Mesendoderm (in vitro differentiated cells): ENCODE data around the gene CTNNA3.
A peak's percentile ranks its signal among the peaks of the same experiment; 100 is the strongest.

Experiments used
- DNase-seq: peaks from one replicate; pipeline ENCODE4 v3.0.0; 2013
- H2AK5ac ChIP-seq: 2 replicates; pipeline ENCODE4 v1.6.1; 2013; ENCODE audit warnings: low read length, inconsistent platforms
- H2BK120ac ChIP-seq: 2 replicates; pipeline ENCODE4 v1.6.1; 2013; ENCODE audit warnings: low read depth, mild to moderate bottlenecking, low read length, moderate library complexity, mixed read lengths
- H2BK15ac ChIP-seq: replicated peaks from 2 replicates; pipeline ENCODE4 v1.6.1; 2013; ENCODE audit warnings: low read depth, mild to moderate bottlenecking, moderate library complexity
- H2BK5ac ChIP-seq: 2 replicates; pipeline ENCODE4 v1.6.1; 2013; ENCODE audit warnings: low read length, inconsistent platforms
- H3K18ac ChIP-seq: 2 replicates; pipeline ENCODE4 v1.6.1; 2013; ENCODE audit warnings: mild to moderate bottlenecking, low read length, mixed read lengths
- H3K23ac ChIP-seq: one replicate; pipeline ENCODE4 v1.6.1; 2013; ENCODE audit warnings: low read length
- H3K27ac ChIP-seq: 2 replicates; pipeline ENCODE4 v1.5.1; 2013; ENCODE audit warnings: low read depth, mild to moderate bottlenecking, inconsistent platforms, low read length, moderate library complexity
- H3K27me3 ChIP-seq: 2 replicates; pipeline ENCODE4 v1.6.1; 2013; ENCODE audit warnings: low read length, control low read depth, mild to moderate bottlenecking, inconsistent platforms; ENCODE audit not compliant: insufficient read depth, poor library complexity
- H3K36me3 ChIP-seq: 2 replicates; pipeline ENCODE4 v1.6.1; 2013; ENCODE audit warnings: low read length, inconsistent platforms; ENCODE audit not compliant: control insufficient read depth, insufficient read depth
- H3K4ac ChIP-seq: one replicate; pipeline ENCODE4 v1.6.1; 2013; ENCODE audit warnings: low read depth, mild to moderate bottlenecking, low read length, moderate library complexity
- H3K4me1 ChIP-seq: 2 replicates; pipeline ENCODE4 v1.6.1; 2013; ENCODE audit warnings: low read depth, low read length, inconsistent platforms; ENCODE audit not compliant: control insufficient read depth
- H3K4me2 ChIP-seq: 2 replicates; pipeline ENCODE4 v1.6.1; 2013; ENCODE audit warnings: low read length
- H3K4me3 ChIP-seq: 2 replicates; pipeline ENCODE4 v1.5.1; 2013; ENCODE audit warnings: mild to moderate bottlenecking, low read length
- H3K56ac ChIP-seq: one replicate; pipeline ENCODE4 v1.6.1; 2013; ENCODE audit warnings: low read length
- H3K79me1 ChIP-seq: 2 replicates; pipeline ENCODE4 v1.6.1; 2013; ENCODE audit warnings: low read length, inconsistent platforms
- H3K79me2 ChIP-seq: 2 replicates; pipeline ENCODE4 v1.6.1; 2013; ENCODE audit warnings: mild to moderate bottlenecking, low read length; ENCODE audit not compliant: control insufficient read depth, insufficient read depth
- H3K9ac ChIP-seq: 2 replicates; pipeline ENCODE4 v1.6.1; 2013; ENCODE audit warnings: low read length, inconsistent platforms
- H4K5ac ChIP-seq: one replicate; pipeline ENCODE4 v1.6.1; 2013; ENCODE audit warnings: low read length
- H4K8ac ChIP-seq: one replicate; pipeline ENCODE4 v1.6.1; 2013; ENCODE audit warnings: low read depth, mild to moderate bottlenecking, control low read depth, low read length, moderate library complexity
- WGBS: extraction: QIAGEN DNeasy Blood & Tissue Kit; methylation state at CpG from one replicate; pipeline ENCODE4 v1.1.7; 2013; ENCODE audit warnings: low lambda C conversion rate, missing lambda C conversion rate; ENCODE audit not compliant: insufficient coverage; ENCODE audit errors: extremely low coverage; 5-methylcytosine and 5-hydroxymethylcytosine counted together

CTNNA3 gene

DNA sequence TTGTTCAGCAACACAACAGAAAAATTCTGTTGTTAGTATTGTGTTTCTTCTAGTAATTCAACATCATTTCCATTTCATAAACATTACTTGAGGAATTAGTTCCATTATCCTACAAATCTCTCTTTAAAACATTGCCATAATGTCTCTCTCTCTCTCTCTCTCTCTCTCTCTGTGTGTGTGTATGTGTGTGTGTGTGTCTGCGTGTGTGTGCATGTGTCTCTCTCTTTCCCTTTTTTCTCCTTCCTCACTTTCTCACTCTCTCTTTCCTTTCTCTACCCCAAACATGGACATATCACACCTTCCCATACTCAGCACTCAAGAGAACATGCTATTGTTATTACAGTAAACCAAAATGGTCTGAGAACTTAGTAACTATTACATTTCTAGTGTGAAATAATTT, 753.6 kb downstream of the CTNNA3 start:
- Histone ChIP-seq H3K27ac (no peak overlapping the region), H3K27me3 (no peaks in the 10 kb centered on the region), H4K8ac (no peak overlapping the region), H3K56ac (no peak overlapping the region), H3K23ac (no peak overlapping the region), H2AK5ac (no peak overlapping the region), H3K4me3 (no peak overlapping the region), H3K4ac (no peak overlapping the region), H2BK5ac (no peak overlapping the region), H4K5ac (no peak overlapping the region), H3K36me3 (no peaks in the 10 kb centered on the region), H3K9ac (no peak overlapping the region), H3K79me2 (no peaks in the 10 kb centered on the region), H3K4me1 (no peaks in the 10 kb centered on the region), H2BK120ac (no peak overlapping the region), H3K79me1 (no peaks in the 10 kb centered on the region), H3K4me2 (no peak overlapping the region), H2BK15ac (no peak overlapping the region), H3K18ac (no peak overlapping the region)
- no CpG with 5 or more reads among the region's 1 CpG for WGBS
- DNase-seq = no peak

DNA sequence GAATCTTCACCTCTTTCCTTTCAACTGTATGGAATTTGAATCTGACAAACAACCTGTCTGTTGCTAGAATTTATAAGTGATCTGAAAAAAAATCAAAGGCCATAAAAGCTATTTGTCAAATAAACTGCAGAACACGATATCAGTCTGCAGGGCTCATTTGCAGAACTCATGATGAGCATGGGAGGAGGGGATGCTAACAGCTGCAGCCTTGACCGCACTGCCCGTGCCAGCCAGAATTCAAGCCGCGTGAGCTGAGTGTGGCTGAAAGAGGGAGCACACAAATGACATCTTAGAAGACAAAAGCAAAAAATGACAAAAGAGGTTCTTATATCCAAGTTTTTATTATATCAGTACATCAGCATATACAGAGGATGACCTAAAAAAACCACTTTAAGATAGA, 754.5 kb downstream of the CTNNA3 start:
- H3K4me2 ChIP-seq = no peak overlapping the region
- H3K9ac ChIP-seq = no peak overlapping the region
- H3K56ac ChIP-seq = no peak overlapping the region
- H3K23ac ChIP-seq = no peak overlapping the region
- H2BK120ac ChIP-seq = no peak overlapping the region
- DNase-seq = no peak
- H3K79me1 ChIP-seq = no peaks in the 10 kb centered on the region
- no peaks in the 10 kb centered on the region for H3K4me1 ChIP-seq
- no peaks in the 10 kb centered on the region for H3K27me3 ChIP-seq
- no peak overlapping the region for H3K4me3 ChIP-seq
- no peak overlapping the region for H2BK5ac ChIP-seq
- H4K8ac ChIP-seq = no peak overlapping the region
- no peaks in the 10 kb centered on the region for H3K79me2 ChIP-seq
- no CpG with 5 or more reads among the region's 5 CpGs for WGBS
- no peak overlapping the region for H3K18ac ChIP-seq
- H2BK15ac ChIP-seq = no peak overlapping the region
- no peak overlapping the region for H3K4ac ChIP-seq
- no peak overlapping the region for H4K5ac ChIP-seq
- no peak overlapping the region for H2AK5ac ChIP-seq
- H3K27ac ChIP-seq = no peak overlapping the region
- no peaks in the 10 kb centered on the region for H3K36me3 ChIP-seq

DNA sequence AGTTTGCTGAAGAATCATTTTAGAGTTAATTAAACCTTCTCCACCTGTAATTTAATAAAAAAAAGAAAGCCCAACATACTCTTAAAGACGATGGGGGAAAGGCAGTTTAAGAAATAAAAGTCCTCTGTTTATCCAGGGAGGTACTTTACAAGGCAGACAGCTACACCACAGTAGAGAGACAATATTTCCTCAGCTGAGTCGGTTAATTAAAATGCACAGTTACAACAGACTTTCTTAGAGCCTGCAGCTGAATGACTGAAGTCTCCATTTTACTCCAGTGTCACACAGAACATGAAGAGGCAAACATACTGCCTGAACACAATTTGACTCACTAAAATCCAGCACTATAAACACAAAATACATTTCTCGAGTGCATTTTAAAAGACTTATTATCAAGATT, 755.0 kb downstream of the CTNNA3 start:
- Histone ChIP-seq H4K5ac (no peak overlapping the region), H2AK5ac (no peak overlapping the region), H2BK5ac (no peak overlapping the region), H3K56ac (no peak overlapping the region), H3K79me1 (no peaks in the 10 kb centered on the region), H3K9ac (no peak overlapping the region), H3K23ac (no peak overlapping the region), H3K27ac (no peak overlapping the region), H3K79me2 (no peaks in the 10 kb centered on the region), H3K18ac (no peak overlapping the region), H3K4ac (no peak overlapping the region), H4K8ac (no peak overlapping the region), H2BK15ac (no peak overlapping the region), H3K27me3 (no peaks in the 10 kb centered on the region), H3K4me3 (no peak overlapping the region), H3K4me2 (no peak overlapping the region), H3K4me1 (no peaks in the 10 kb centered on the region), H2BK120ac (no peak overlapping the region), H3K36me3 (no peaks in the 10 kb centered on the region)
- no peak for DNase-seq
- no CpG with 5 or more reads among the region's 3 CpGs for WGBS

DNA sequence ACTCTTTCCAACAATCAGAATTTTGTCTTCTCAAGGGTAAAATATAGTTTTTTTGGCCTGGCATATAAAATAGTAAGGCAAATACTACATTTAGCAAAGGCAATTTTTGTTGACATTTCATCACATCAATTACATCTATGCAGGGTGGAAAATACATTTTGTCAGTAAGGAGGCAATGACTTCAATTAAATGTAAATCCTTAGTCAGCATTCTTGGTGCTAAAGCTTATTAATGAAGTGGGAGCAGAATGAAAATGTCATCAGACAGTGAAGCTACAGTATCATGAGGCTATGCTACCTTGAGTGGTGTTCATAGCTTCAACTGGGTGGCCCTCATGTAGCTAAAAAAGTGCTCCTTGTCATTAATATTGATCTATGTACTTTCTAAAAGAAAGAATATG, 761.3 kb downstream of the CTNNA3 start:
- no peak overlapping the region for H4K5ac ChIP-seq
- no peak for DNase-seq
- no peaks in the 10 kb centered on the region for H3K36me3 ChIP-seq
- no peaks in the 10 kb centered on the region for H3K79me2 ChIP-seq
- no peak overlapping the region for H3K4me3 ChIP-seq
- no peak overlapping the region for H3K4ac ChIP-seq
- no peak overlapping the region for H3K9ac ChIP-seq
- H2AK5ac ChIP-seq = no peak overlapping the region
- H3K18ac ChIP-seq = no peak overlapping the region
- H3K27ac ChIP-seq = no peak overlapping the region
- no peak overlapping the region for H2BK120ac ChIP-seq
- H3K56ac ChIP-seq = no peak overlapping the region
- H2BK5ac ChIP-seq = no peak overlapping the region
- no peaks in the 10 kb centered on the region for H3K27me3 ChIP-seq
- no peaks in the 10 kb centered on the region for H3K79me1 ChIP-seq
- H3K23ac ChIP-seq = no peak overlapping the region
- no peaks in the 10 kb centered on the region for H3K4me1 ChIP-seq
- H2BK15ac ChIP-seq = no peak overlapping the region
- no peak overlapping the region for H4K8ac ChIP-seq
- no peak overlapping the region for H3K4me2 ChIP-seq

DNA sequence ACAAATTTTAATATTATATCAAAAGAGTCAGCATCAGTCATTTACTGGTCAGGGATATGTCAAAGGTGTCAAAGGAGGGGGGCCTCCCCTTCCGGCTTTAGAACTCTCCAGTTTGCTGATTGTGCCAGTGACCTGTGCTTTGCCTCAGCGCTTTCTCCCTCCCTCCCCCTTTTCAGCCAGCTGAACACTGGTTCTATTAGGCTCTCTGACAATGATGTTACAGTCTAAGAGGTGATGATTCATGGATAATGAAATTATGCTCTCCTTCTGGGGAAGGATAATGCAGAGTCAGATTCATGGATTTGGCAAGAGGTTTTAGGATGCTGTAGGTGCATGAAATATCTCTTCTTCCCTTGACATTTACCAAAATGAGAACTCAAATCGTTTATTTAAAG, 764.0 kb downstream of the CTNNA3 start:
- Histone ChIP-seq H4K8ac (no peak overlapping the region), H3K79me2 (no peaks in the 10 kb centered on the region), H2AK5ac (no peak overlapping the region), H3K4ac (no peak overlapping the region), H2BK120ac (no peak overlapping the region), H4K5ac (no peak overlapping the region), H3K18ac (no peak overlapping the region), H2BK5ac (no peak overlapping the region), H3K4me1 (no peaks in the 10 kb centered on the region), H3K4me2 (no peak overlapping the region), H3K56ac (no peak overlapping the region), H3K79me1 (no peaks in the 10 kb centered on the region), H3K4me3 (no peak overlapping the region), H2BK15ac (no peak overlapping the region), H3K27ac (no peak overlapping the region), H3K9ac (no peak overlapping the region), H3K27me3 (peaks cover 7% of the 10 kb centered on the region), H3K23ac (no peak overlapping the region), H3K36me3 (no peaks in the 10 kb centered on the region)
- DNase-seq = no peak
- WGBS = no CpG with 5 or more reads among the region's 3 CpGs

DNA sequence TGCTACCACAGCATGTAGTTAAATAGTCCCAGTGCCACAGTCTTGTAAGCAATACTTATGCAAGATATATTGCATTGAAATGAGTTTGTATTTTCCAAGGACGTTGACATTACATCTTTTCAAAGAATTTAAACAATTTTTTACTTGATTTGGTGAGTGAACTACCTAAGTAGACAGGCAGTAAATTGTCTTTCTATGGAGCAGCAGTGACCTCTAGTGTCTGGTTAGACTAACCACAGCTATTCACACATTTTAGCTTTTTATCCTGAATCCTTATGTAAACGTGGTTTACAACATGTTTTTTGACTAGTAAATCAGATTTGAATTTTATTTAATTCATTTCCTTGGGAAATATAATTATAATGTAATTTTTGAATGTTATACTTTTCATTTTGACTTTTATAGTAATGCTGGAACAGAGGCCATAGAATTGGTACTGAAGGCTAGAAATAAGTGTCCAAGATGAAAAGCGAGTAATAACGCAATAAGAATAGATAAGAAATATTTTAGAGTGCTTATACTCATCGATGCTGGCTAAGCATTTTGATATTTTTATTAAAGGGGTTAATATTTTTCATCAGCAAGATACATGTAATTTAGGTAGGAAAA, 764.6 kb downstream of the CTNNA3 start:
- Histone ChIP-seq H3K9ac (no peak overlapping the region), H3K4me1 (no peaks in the 10 kb centered on the region), H3K36me3 (no peaks in the 10 kb centered on the region), H2AK5ac (no peak overlapping the region), H3K79me2 (no peaks in the 10 kb centered on the region), H3K27me3 (peaks cover 7% of the 10 kb centered on the region), H2BK15ac (no peak overlapping the region), H2BK120ac (no peak overlapping the region), H3K4me2 (no peak overlapping the region), H2BK5ac (no peak overlapping the region), H3K23ac (no peak overlapping the region), H3K27ac (no peak overlapping the region), H3K4ac (no peak overlapping the region), H3K4me3 (no peak overlapping the region), H3K56ac (no peak overlapping the region), H3K18ac (no peak overlapping the region), H4K5ac (no peak overlapping the region), H4K8ac (no peak overlapping the region), H3K79me1 (no peaks in the 10 kb centered on the region)
- no CpG with 5 or more reads among the region's 5 CpGs for WGBS
- peak; percentile 67 for DNase-seq
